KMS-11 (cell line): ENCODE results near the gene TBC1D4.

Experiments used
- H2AFZ ChIP-seq: fragments of 200-600 bp; sonication (generic); 2 replicates; pipeline ENCODE4 v1.6.1; 2016; ENCODE audit warnings: antibody characterized with exemption, mixed run types, low read depth
- H3K27ac ChIP-seq: fragments of 200-600 bp; sonication (generic); 2 replicates; pipeline ENCODE4 v1.6.1; 2016; ENCODE audit warnings: mild to moderate bottlenecking, mixed run types
- H3K27me3 ChIP-seq: fragments of 200-600 bp; sonication (generic); 2 replicates; pipeline ENCODE4 v1.6.1; 2017; ENCODE audit warnings: mild to moderate bottlenecking, low read depth, mixed run types, moderate library complexity; ENCODE audit not compliant: insufficient read depth
- H3K36me3 ChIP-seq: fragments of 200-600 bp; sonication (generic); 2 replicates; pipeline ENCODE4 v1.6.1; 2017; ENCODE audit warnings: mild to moderate bottlenecking, mixed run types; ENCODE audit not compliant: insufficient read depth
- H3K4me1 ChIP-seq: fragments of 200-600 bp; sonication (generic); 2 replicates; pipeline ENCODE4 v1.6.1; 2016; ENCODE audit warnings: mild to moderate bottlenecking, low read depth, mixed run types; ENCODE audit not compliant: poor library complexity, severe bottlenecking
- H3K4me2 ChIP-seq: fragments of 200-600 bp; sonication (generic); 2 replicates; pipeline ENCODE4 v1.7.0; 2016; ENCODE audit warnings: mild to moderate bottlenecking, mixed run types
- H3K4me3 ChIP-seq: fragments of 200-600 bp; sonication (generic); IDR thresholded peaks from 2 replicates; pipeline ENCODE4 v1.6.1; 2017; ENCODE audit warnings: low read depth, low read length, mixed read lengths; ENCODE audit not compliant: insufficient read depth
- H3K79me2 ChIP-seq: fragments of 200-600 bp; sonication (generic); 2 replicates; pipeline ENCODE4 v1.6.1; 2016; ENCODE audit warnings: low read depth, mixed run types; ENCODE audit not compliant: insufficient read depth
- H3K9ac ChIP-seq: fragments of 200-600 bp; sonication (generic); 2 replicates; pipeline ENCODE4 v1.6.1; 2016; ENCODE audit warnings: mild to moderate bottlenecking, mixed run types
- H4K20me1 ChIP-seq: fragments of 200-600 bp; sonication (generic); 2 replicates; pipeline ENCODE4 v1.6.1; 2016; ENCODE audit warnings: mild to moderate bottlenecking, mixed run types; ENCODE audit not compliant: insufficient read depth
- CTCF ChIP-seq: fragments of 200-600 bp; sonication (generic); conservative IDR thresholded peaks from 2 replicates; pipeline ENCODE4 v1.6.1; 2017; ENCODE audit warnings: low read depth, mild to moderate bottlenecking, antibody characterized with exemption, low read length, moderate library complexity, mixed read lengths

Gene TBC1D4

GRCh38 chr13:75423946-75424345, 58.0 kb downstream of the TBC1D4 start:
- Histone ChIP-seq H4K20me1 (no peaks in the 10 kb centered on the region), H3K4me3 (no peak overlapping the region), H3K27me3 (no peaks in the 10 kb centered on the region), H3K4me2 (no peak overlapping the region), H3K9ac (no peak overlapping the region), H3K4me1 (no peaks in the 10 kb centered on the region), H3K79me2 (no peaks in the 10 kb centered on the region), H3K36me3 (no peaks in the 10 kb centered on the region), H2AFZ (no peak overlapping the region), H3K27ac (no peak overlapping the region)
- TF ChIP-seq CTCF, result no peak

GRCh38 chr13:75422028-75422427, 59.9 kb downstream of the TBC1D4 start:
- no peak overlapping the region for H3K27ac ChIP-seq
- no peaks in the 10 kb centered on the region for H3K27me3 ChIP-seq
- H3K4me2 ChIP-seq, result no peak overlapping the region
- no peaks in the 10 kb centered on the region for H3K4me1 ChIP-seq
- no peak overlapping the region for H2AFZ ChIP-seq
- H4K20me1 ChIP-seq, result no peaks in the 10 kb centered on the region
- no peak for TF ChIP-seq CTCF
- H3K79me2 ChIP-seq, result no peaks in the 10 kb centered on the region
- no peak overlapping the region for H3K9ac ChIP-seq
- H3K36me3 ChIP-seq, result no peaks in the 10 kb centered on the region
- no peak overlapping the region for H3K4me3 ChIP-seq

- Histone ChIP-seq H3K27me3 (no peaks in the 10 kb centered on the region), H3K4me2 (no peak overlapping the region), H2AFZ (no peak overlapping the region), H4K20me1 (no peaks in the 10 kb centered on the region), H3K9ac (no peak overlapping the region), H3K4me1 (no peaks in the 10 kb centered on the region), H3K4me3 (no peak overlapping the region), H3K79me2 (no peaks in the 10 kb centered on the region), H3K36me3 (no peaks in the 10 kb centered on the region), H3K27ac (no peak overlapping the region)
- no peak for TF ChIP-seq CTCF
Measured at GRCh38 chr13:75421133-75421532, 60.8 kb downstream of the TBC1D4 start.

- no peak overlapping the region for H3K9ac ChIP-seq
- H4K20me1 ChIP-seq, result no peaks in the 10 kb centered on the region
- no peak overlapping the region for H3K27ac ChIP-seq
- no peak overlapping the region for H3K4me3 ChIP-seq
- H3K4me2 ChIP-seq, result no peak overlapping the region
- H2AFZ ChIP-seq, result no peak overlapping the region
- no peak for TF ChIP-seq CTCF
- no peaks in the 10 kb centered on the region for H3K36me3 ChIP-seq
- H3K79me2 ChIP-seq, result no peaks in the 10 kb centered on the region
- H3K27me3 ChIP-seq, result no peaks in the 10 kb centered on the region
- H3K4me1 ChIP-seq, result no peaks in the 10 kb centered on the region
Measured at GRCh38 chr13:75419656-75420055, 62.3 kb downstream of the TBC1D4 start.

- TF ChIP-seq CTCF, result no peak
- Histone ChIP-seq H3K79me2 (no peaks in the 10 kb centered on the region), H4K20me1 (no peaks in the 10 kb centered on the region), H3K4me2 (no peak overlapping the region), H3K9ac (no peak overlapping the region), H3K36me3 (no peaks in the 10 kb centered on the region), H3K4me1 (no peaks in the 10 kb centered on the region), H3K27me3 (no peaks in the 10 kb centered on the region), H3K27ac (no peak overlapping the region), H3K4me3 (no peak overlapping the region), H2AFZ (no peak overlapping the region)
Measured at GRCh38 chr13:75418997-75419396, 63.0 kb downstream of the TBC1D4 start.
